Bronchial epithelial cell (primary cell): Measurements from ENCODE around the gene INHBB. TPM values are rescaled to one million over a fixed set of nuclear protein-coding genes. Genes with fewer than 3 reads are reported as not detected.

Source experiments
- DNase-seq: peaks from one replicate; pipeline ENCODE4 v3.0.0-alpha.2; 2010; ENCODE audit warnings: low read depth
- FAIRE-seq: peaks from 2 replicates; lab custom pipeline; 2011; peaks lifted over from hg19 to GRCh38; lab: Jason Lieb, UNC
- H3K27me3 ChIP-seq: 2 replicates; pipeline ENCODE4 v1.5.1; 2011; ENCODE audit warnings: low read length; ENCODE audit not compliant: control insufficient read depth, insufficient read depth
- H3K36me3 ChIP-seq: 2 replicates; pipeline ENCODE4 v1.5.1; 2011; ENCODE audit warnings: low read length; ENCODE audit not compliant: control insufficient read depth, insufficient read depth
- H3K4me3 ChIP-seq: 2 replicates; pipeline ENCODE4 v1.5.1; 2011; ENCODE audit warnings: mild to moderate bottlenecking, low read depth, low read length, control low read depth
- CTCF ChIP-seq: IDR thresholded peaks from 2 replicates; pipeline ENCODE4 v1.5.1; 2011; ENCODE audit warnings: mild to moderate bottlenecking, moderate library complexity, low read length, control low read depth, inconsistent platforms; ENCODE audit not compliant: insufficient read depth, severe bottlenecking
- total RNA-seq: library from RNA; depleted of rRNA; stranded (reverse); fragments of >200 nt; gene quantifications from 2 replicates; pipeline ENCODE4 v1.2.1, GENCODE V29; 2014

INHBB gene
- total RNA-seq, 1 donor from 2014 or later = 0.53 TPM

GRCh38 chr2:120381661-120382060 is 35.7 kb downstream of the INHBB start:
- TF ChIP-seq CTCF = no peak
- no peaks in the 10 kb centered on the region for H3K36me3 ChIP-seq
- no peak overlapping the region for H3K4me3 ChIP-seq
- H3K27me3 ChIP-seq = peaks cover 1% of the 10 kb centered on the region
- FAIRE-seq = no peak
- no peak for DNase-seq

- Histone ChIP-seq H3K36me3 (no peaks in the 10 kb centered on the region), H3K4me3 (no peak overlapping the region), H3K27me3 (peaks cover 1% of the 10 kb centered on the region)
- DNase-seq (no peak), FAIRE-seq (no peak)
- TF ChIP-seq CTCF = no peak
Measured at GRCh38 chr2:120382541-120383144, 36.7 kb downstream of the INHBB start.

- TF ChIP-seq CTCF = no peak
- Histone ChIP-seq H3K27me3 (peaks cover 1% of the 10 kb centered on the region), H3K4me3 (no peak overlapping the region), H3K36me3 (no peaks in the 10 kb centered on the region)
- DNase-seq (no peak), FAIRE-seq (no peak)
Measured at GRCh38 chr2:120383191-120383590, 37.3 kb downstream of the INHBB start.

- no peak for DNase-seq
- no peak for TF ChIP-seq CTCF
- H3K27me3 ChIP-seq = peaks cover 1% of the 10 kb centered on the region
- FAIRE-seq = no peak
- H3K4me3 ChIP-seq = no peak overlapping the region
- H3K36me3 ChIP-seq = no peaks in the 10 kb centered on the region
Measured at GRCh38 chr2:120383631-120384340, 37.9 kb downstream of the INHBB start.

GRCh38 chr2:120384486-120385354 is 38.8 kb downstream of the INHBB start:
- H3K36me3 ChIP-seq = no peaks in the 10 kb centered on the region
- no peak for DNase-seq
- H3K27me3 ChIP-seq = peaks cover 1% of the 10 kb centered on the region
- H3K4me3 ChIP-seq = no peak overlapping the region
- TF ChIP-seq CTCF = no peak
- no peak for FAIRE-seq
